SU-DHL-6 (cell line): Measurements from ENCODE around the gene TIMP2.

Source experiments
- H2AFZ ChIP-seq: fragments of 200-600 bp; sonication (generic); 2 replicates; pipeline ENCODE4 v1.6.1; 2014; ENCODE audit warnings: low read depth, mild to moderate bottlenecking, moderate library complexity, mixed read lengths, antibody characterized with exemption, low read length; ENCODE audit not compliant: severe bottlenecking
- H3F3A ChIP-seq: fragments of 200-600 bp; shearing (Covaris generic); 2 replicates; pipeline ENCODE4 v1.6.0; 2016; ENCODE audit warnings: antibody characterized with exemption, mild to moderate bottlenecking; ENCODE audit not compliant: insufficient read depth
- H3K27ac ChIP-seq: fragments of 200-600 bp; sonication (generic); 2 replicates; pipeline ENCODE4 v1.5.1; 2016; ENCODE audit warnings: low read depth, mild to moderate bottlenecking, low read length, moderate library complexity, mixed read lengths
- H3K27me3 ChIP-seq: fragments of 200-600 bp; sonication (generic), shearing (Covaris generic); 2 replicates; pipeline ENCODE4 v1.6.0; 2014; ENCODE audit warnings: mild to moderate bottlenecking, low read length
- H3K36me3 ChIP-seq: fragments of 200-600 bp; sonication (generic); 2 replicates; pipeline ENCODE4 v1.6.1; 2014; ENCODE audit warnings: mild to moderate bottlenecking, low read length, mixed read lengths
- H3K4me2 ChIP-seq: fragments of 300-600, 200-600 bp; shearing (Covaris generic), sonication (generic); 2 replicates; pipeline ENCODE4 v1.6.0; 2014; ENCODE audit warnings: low read length, low read depth, mild to moderate bottlenecking; ENCODE audit not compliant: poor library complexity, severe bottlenecking
- H3K4me3 ChIP-seq: fragments of 200-600 bp; sonication (generic); 2 replicates; pipeline ENCODE4 v1.5.1; 2014; ENCODE audit warnings: antibody characterized with exemption, low read length, mild to moderate bottlenecking, mixed read lengths; ENCODE audit not compliant: insufficient read depth, poor library complexity, severe bottlenecking
- H3K79me2 ChIP-seq: fragments of 200-600 bp; sonication (generic); 2 replicates; pipeline ENCODE4 v1.6.1; 2014; ENCODE audit warnings: mild to moderate bottlenecking, low read length, moderate library complexity; ENCODE audit not compliant: insufficient read depth
- H3K9ac ChIP-seq: fragments of 200-600 bp; sonication (generic); 2 replicates; pipeline ENCODE4 v1.7.0; 2014; ENCODE audit warnings: mild to moderate bottlenecking, low read length
- H3K9me2 ChIP-seq: fragments of 200-600 bp; sonication (generic); replicated peaks from 2 replicates; pipeline ENCODE4 v1.6.1; 2014; ENCODE audit warnings: low read length; ENCODE audit not compliant: insufficient read depth
- H3K9me3 ChIP-seq: fragments of 200-600 bp; sonication (generic); 2 replicates; pipeline ENCODE4 v1.6.1; 2014; ENCODE audit warnings: low read length, mixed read lengths; ENCODE audit not compliant: insufficient read depth
- H4K20me1 ChIP-seq: fragments of 200-600 bp; sonication (generic); 2 replicates; pipeline ENCODE4 v1.6.1; 2014; ENCODE audit warnings: low read depth, mild to moderate bottlenecking, antibody characterized with exemption, low read length, moderate library complexity, mixed read lengths
- CTCF ChIP-seq: fragments of 200-600 bp; sonication (generic); IDR thresholded peaks from one replicate; pipeline ENCODE4 v1.5.1; 2017; ENCODE audit warnings: antibody characterized with exemption, mild to moderate bottlenecking, low read length, moderate library complexity; ENCODE audit not compliant: insufficient read depth, poor library complexity, severe bottlenecking
- EZH2phosphoT487 ChIP-seq: fragments of 200-600 bp; sonication (generic), shearing (Covaris generic); conservative IDR thresholded peaks from 2 replicates; pipeline ENCODE4 v1.6.1; 2018; ENCODE audit warnings: mild to moderate bottlenecking, antibody characterized with exemption, low read length, moderate library complexity, mixed read lengths

The TIMP2 gene

GRCh38 chr17:78969865-78970264, 44.7 kb upstream of the TIMP2 start:
- no peaks in the 10 kb centered on the region for H3K27me3 ChIP-seq
- H3K27ac ChIP-seq: no peak overlapping the region
- no peak overlapping the region for H2AFZ ChIP-seq
- no peak overlapping the region for H3K9ac ChIP-seq
- no peak for TF ChIP-seq CTCF
- TF ChIP-seq EZH2phosphoT487: no peak
- H3K4me3 ChIP-seq: no peak overlapping the region
- H3K79me2 ChIP-seq: no peaks in the 10 kb centered on the region
- no peak overlapping the region for H3K4me2 ChIP-seq
- no peaks in the 10 kb centered on the region for H3K9me2 ChIP-seq
- H4K20me1 ChIP-seq: no peaks in the 10 kb centered on the region
- no peaks in the 10 kb centered on the region for H3F3A ChIP-seq
- H3K9me3 ChIP-seq: no peaks in the 10 kb centered on the region
- H3K36me3 ChIP-seq: no peaks in the 10 kb centered on the region

- H3K9ac ChIP-seq: no peak overlapping the region
- no peaks in the 10 kb centered on the region for H3K27me3 ChIP-seq
- no peaks in the 10 kb centered on the region for H3K36me3 ChIP-seq
- H3K4me2 ChIP-seq: no peak overlapping the region
- no peak for TF ChIP-seq EZH2phosphoT487
- no peak for TF ChIP-seq CTCF
- H3K9me3 ChIP-seq: no peaks in the 10 kb centered on the region
- no peaks in the 10 kb centered on the region for H3K79me2 ChIP-seq
- no peaks in the 10 kb centered on the region for H3F3A ChIP-seq
- H4K20me1 ChIP-seq: no peaks in the 10 kb centered on the region
- H3K27ac ChIP-seq: no peak overlapping the region
- H2AFZ ChIP-seq: no peak overlapping the region
- H3K9me2 ChIP-seq: no peaks in the 10 kb centered on the region
- no peak overlapping the region for H3K4me3 ChIP-seq
Observed at GRCh38 chr17:78967782-78968362, 42.7 kb upstream of the TIMP2 start.

GRCh38 chr17:78966910-78967600, 41.9 kb upstream of the TIMP2 start:
- Histone ChIP-seq H3K27ac (no peak overlapping the region), H3F3A (no peaks in the 10 kb centered on the region)

More at GRCh38 chr17:78966910-78967600, 41.9 kb upstream of the TIMP2 start:
- Histone ChIP-seq H2AFZ (no peak overlapping the region), H3K4me2 (no peak overlapping the region), H3K9ac (no peak overlapping the region), H4K20me1 (no peaks in the 10 kb centered on the region), H3K27me3 (no peaks in the 10 kb centered on the region), H3K9me3 (no peaks in the 10 kb centered on the region), H3K79me2 (no peaks in the 10 kb centered on the region), H3K36me3 (no peaks in the 10 kb centered on the region), H3K4me3 (no peak overlapping the region), H3K9me2 (no peaks in the 10 kb centered on the region)
- TF ChIP-seq EZH2phosphoT487 (no peak), CTCF (no peak)
